GM19463 (cell line): ENCODE data around the gene ANKK1.

Experiments
- ATAC-seq: cut with Tn5 transposase; IDR thresholded peaks from one replicate; pipeline ENCODE4 v1.9.1; 2021; ENCODE audit warnings: mild to moderate bottlenecking, moderate library complexity; ENCODE audit not compliant: unreplicated experiment

Gene ANKK1

DNA sequence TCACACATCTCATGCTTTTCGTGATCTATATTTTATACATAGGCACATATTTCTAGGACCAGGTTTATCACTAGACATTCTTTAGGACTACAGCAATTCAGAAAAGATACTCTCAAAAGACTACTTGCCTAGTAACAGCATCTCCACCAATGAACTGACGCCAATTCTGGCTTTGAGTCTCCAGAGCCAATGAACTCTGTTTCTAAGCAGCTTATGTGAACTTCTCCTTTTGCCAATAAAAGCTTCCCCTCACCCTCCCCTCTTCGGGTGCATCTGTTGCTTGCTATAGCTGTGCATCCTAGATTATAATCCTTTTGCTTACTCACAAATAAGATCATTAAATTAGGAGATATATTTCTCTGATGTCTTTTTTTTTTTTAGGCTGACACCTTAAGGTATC lies 11.4 kb upstream of the ANKK1 start:
- ATAC-seq = no peak

DNA sequence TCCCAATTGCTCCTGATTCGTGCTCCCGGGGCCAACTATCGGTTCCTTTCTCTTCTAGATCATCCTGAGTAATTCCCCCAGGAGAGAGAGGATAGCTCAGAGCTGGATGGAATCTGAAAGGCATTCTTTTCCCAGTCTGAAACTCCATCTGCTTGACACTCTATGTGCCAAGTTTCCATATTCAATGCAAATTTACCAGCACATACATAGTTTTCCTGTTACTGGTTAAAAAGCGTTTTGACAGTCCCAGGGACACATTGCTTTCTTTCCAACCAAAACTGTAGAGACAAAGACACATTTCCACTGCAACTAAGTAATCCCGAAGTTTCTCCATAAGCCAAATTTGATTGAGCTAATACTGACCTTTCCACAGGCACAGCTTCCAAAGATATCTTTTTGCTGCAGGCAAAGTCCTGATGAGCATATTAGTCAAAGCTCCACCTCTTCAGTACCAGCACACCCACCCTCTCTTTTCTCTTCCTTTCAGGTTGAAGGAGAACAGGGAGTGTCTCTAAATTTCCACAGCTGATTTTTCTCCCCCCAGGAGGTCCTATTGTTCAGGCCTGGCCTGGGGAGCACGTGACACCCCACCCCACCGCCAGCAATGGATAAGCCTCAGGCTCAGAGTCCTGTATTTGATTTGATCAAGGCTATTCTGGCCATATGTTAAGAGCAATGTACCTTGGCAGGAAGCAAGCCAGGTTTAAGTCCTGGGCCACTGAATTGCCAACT lies 9.7 kb upstream of the ANKK1 start:
- no peak for ATAC-seq

DNA sequence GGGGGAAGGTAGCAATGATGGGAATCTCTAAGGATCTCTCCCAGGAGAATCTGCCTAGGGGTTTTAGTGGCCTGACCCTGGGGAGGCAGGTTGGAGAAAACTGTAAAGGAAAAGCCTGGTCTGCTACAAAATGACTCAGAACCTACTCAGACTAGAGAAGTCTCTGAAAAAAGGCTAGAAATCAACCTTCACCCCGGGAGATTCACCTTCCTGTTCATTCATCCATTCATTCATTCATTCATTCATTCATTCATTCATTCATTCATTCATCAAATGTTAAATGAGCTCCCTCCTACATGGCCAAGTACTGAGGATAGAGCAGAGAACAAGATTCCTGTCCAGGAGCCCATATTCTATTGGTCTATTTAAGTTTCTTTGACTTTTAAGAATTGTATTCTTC lies 8.9 kb upstream of the ANKK1 start:
- no peak for ATAC-seq

DNA sequence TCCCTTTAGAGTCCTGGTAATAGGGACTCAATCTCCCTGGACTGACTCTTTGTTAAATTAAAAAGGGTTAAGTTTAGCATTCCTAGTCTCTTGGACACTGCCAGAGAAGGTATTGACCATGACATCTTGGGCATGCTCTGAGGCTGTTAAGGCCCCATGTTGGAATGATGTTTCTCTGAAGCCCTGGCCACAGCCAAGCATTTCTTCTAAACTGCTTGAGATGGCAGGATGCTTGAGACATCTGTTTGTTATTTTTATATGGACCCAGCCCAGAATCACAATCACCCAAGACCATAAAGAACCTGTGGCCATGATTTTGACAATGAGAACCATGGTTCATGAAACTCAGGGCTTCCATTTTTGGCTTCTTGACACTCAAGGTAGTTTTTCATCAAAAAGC lies 5.5 kb upstream of the ANKK1 start:
- ATAC-seq = no peak

DNA sequence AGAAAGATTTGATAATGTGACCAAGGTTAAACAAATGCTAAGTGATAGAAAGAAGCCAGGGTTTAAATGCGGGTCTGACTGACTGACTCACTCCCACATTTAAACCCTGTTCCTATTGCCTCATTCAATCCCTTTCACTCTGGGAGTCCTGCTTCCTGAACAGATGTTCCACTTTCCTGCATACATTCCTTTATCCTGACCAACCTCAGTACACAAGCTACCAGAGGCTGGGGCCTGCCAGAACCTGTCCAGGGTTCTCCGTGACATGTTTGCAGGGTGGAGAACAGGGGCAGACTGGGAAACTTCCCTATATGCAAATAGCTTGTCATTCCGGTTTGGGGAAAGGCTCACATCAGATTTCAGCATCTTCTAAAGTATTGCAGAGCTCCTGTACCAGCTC lies 3.0 kb upstream of the ANKK1 start:
- ATAC-seq = no peak

DNA sequence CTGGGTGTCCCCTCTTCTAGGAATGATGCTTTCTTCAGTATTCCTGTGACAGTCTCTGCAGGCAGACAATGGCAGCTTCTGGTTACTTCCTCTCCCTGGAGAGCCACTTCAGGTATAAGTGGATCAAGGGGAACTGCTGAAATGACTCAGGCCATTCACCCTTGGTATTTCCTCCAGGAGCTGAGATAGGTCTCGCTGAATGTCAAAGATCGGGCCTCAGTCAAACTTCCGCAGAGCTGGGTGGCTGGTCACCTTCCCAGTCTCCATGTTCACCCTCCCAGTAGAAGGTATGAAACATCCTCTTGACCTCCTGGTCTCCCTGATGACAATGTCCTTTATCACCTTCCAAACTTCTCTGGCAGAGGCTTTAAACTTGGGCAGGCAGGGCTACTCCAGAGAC lies 1.8 kb upstream of the ANKK1 start:
- no peak for ATAC-seq

DNA sequence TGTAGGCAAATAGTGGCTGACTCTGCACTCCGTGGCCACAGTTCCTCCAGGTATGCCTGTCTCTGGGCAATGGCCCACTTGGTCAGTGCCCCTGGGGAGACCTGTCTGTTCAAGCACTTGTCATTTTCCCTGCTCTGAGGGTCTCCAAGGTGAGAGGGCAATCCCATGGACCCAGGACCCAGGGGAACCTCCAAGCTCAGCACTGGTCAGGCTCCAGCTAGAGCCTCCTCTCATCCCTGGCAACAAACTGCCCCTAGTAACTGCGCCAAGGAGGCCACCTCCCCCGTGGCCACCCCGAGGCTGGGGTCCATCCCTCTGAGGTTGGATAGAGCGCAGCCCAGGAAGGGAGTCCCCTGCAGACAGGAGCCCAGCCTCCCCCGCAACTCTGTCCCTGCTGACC lies 713 bp upstream of the ANKK1 start:
- ATAC-seq = no peak

DNA sequence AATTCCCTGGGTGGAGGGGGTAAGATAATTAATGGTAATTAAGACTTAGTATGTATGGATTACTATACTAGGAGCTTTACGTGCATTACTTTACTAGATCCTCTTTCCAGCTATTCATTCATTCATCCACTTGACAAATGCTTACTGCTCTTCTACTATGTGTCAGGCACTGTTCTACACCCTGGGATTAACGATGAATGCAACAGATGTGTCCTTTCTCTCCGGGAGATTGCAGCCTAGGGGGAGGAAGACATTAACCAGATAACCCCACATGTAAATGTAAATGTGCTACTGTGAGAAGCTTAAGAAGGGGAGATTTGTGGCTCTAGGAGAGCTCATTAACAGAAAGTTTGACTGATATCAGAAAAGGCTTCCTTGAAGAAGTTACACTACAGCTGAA lies 1.7 kb downstream of the ANKK1 start:
- ATAC-seq = no peak

DNA sequence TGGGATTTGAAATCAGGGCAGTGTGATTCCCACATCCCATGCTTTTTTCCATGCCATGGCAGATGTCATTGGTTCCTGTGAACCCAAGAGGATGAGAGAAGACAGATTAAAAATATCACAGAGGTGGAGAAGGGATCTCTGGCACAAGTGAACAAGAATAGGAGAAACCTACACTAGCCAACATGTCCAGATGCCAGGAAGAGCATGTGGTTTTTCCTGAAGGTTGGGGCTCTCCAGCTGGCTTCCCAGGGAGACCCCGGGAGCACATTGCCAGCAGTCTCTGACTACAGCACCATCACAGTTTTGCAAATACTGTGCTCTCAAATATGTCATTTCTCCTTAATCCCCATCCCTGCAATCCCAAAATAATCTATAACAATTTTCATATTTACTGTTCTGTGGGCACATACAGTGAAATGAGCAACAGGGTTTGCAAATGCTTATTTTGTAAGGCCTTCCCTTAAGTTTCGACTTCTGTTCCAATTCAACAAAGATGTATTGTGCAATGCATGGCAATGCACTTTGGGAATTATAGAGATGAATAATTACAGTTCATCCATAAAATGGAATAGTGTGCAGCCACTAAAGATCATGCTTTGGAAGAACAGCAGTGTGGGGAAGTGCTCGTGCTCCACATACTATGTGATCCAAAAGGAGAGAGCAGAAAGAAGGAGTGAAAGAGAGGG lies 4.8 kb downstream of the ANKK1 start:
- ATAC-seq = no peak

DNA sequence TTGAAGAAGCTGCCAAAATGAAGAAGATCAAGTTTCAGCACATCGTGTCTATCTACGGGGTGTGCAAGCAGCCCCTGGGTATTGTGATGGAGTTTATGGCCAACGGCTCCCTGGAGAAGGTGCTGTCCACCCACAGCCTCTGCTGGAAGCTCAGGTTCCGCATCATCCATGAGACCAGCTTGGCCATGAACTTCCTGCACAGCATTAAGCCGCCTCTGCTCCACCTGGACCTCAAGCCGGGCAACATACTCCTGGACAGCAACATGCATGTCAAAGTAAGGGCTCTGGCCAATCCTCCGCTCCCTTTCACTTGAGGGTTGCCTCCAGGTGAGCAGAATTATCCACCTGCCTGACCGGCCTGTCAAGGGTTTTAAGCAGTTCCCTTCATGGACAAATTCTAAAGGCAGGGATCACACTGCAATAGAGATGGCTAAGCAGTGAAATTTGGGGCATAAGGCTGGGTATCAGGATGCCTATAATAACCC lies 6.0 kb downstream of the ANKK1 start:
- no peak for ATAC-seq

DNA sequence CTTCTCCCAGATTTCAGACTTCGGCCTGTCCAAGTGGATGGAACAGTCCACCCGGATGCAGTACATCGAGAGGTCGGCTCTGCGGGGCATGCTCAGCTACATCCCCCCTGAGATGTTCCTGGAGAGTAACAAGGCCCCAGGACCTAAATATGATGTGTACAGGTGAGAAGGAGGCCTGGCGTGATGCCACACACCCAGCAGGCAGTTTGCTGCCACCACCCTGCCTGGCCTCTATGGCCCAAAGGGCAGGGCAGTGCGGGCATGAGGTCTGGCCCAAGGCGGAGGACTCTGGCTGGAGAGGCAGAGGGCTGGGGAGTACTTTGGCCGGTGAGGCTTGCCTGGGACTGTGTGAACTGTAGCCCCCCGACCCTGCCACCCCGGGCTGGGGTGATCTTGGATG lies 7.3 kb downstream of the ANKK1 start:
- ATAC-seq = no peak

DNA sequence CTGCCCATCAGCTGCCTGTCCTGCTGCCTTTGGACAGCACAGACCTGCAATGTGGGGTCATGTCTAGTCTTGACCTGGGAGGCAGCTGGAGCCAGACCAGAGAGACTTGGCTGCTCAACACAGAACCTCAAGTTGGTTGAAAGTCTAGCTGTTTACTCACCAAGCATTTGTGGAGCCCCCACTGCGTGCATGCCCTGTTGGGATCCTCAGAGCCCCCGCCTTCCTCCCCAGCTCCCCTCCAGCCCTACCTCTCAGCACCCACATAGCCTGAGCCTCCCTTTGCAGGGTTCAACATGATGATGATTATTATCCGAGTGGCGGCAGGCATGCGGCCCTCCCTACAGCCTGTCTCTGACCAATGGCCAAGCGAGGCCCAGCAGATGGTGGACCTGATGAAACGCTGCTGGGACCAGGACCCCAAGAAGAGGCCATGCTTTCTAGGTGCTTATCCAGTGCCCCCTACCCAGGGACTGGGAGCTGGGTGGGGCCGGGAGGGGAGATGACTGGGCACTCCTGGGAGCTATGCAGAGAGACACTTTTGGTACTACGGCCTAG lies 8.3 kb downstream of the ANKK1 start:
- ATAC-seq = no peak

DNA sequence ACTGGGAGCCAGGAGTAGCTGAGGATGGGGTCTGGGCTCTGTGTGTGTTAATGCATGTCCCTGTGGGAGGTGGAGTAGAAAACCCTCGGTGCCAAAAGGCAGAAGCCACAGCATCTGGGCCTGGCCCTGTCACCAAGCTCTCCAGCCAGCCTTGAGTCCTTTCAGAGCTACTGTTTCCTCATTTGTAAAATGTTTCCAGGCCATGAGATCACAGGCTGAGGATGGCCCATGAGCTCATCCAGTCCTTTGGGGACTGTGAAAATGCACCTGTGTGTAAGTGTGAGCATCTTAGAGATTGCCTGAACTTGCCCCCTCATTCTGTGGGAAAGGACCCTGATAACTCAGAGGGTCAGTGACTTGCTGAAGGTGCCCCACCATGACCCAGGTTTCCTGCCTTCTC lies 9.1 kb downstream of the ANKK1 start:
- no peak for ATAC-seq

DNA sequence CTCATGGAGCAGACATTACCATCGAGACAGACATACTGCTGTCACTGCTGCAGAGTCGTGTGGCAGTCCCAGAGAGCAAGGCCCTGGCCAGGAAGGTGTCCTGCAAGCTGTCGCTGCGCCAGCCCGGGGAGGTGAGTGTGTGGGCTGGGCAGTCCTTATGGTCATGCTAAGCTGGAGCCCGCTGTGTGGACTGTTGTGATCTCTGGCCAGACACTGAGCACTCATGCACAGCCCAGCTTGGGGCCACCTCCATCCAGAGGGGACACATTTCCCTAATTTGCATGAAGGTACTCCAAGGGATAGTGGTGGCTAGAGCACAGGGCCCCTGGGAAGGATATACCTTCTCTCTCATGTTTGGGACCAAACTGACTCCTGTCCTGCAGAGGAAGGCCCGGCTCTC lies 9.6 kb downstream of the ANKK1 start:
- ATAC-seq = no peak

DNA sequence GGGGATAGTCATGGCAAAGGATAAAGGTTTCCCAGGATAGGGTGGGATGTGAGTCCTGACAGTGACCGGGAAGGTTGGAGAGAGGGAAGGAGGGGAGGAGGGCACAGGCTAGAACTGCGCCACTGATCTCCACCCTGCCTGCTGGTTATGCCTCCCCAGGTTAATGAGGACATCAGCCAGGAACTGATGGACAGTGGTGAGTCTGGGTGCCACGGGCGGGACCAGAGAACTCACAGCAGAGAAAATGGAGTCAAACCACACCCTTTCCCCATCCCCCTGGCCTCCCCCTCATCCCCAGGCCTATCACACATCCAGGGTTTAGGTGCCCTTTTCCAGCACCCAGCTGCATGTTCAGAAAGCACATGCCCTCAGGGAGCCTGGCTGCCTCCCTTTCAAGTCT lies 10.2 kb downstream of the ANKK1 start:
- no peak for ATAC-seq

DNA sequence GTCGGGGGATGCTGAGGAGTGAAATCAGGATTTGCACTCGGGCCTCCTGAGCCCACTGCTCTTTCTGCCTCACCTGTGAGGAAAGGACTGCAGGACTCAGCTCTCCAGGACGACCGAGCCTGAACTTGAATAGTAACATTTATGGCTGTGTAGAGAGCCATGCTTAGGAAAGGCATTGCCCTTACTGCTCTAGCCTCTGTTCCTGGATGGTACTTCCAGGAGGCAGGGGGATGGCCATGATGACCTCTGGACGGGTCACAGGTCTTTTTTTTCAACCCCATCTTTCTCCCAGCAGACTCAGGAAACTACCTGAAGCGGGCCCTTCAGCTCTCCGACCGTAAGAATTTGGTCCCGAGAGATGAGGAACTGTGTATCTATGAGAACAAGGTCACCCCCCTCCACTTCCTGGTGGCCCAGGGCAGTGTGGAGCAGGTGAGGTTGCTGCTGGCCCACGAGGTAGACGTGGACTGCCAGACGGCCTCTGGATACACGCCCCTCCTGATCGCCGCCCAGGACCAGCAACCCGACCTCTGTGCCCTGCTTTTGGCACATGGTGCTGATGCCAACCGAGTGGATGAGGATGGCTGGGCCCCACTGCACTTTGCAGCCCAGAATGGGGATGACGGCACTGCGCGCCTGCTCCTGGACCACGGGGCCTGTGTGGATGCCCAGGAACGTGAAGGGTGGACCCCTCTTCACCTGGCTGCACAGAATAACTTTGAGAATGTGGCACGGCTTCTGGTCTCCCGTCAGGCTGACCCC lies 11.3 kb downstream of the ANKK1 start:
- no peak for ATAC-seq

DNA sequence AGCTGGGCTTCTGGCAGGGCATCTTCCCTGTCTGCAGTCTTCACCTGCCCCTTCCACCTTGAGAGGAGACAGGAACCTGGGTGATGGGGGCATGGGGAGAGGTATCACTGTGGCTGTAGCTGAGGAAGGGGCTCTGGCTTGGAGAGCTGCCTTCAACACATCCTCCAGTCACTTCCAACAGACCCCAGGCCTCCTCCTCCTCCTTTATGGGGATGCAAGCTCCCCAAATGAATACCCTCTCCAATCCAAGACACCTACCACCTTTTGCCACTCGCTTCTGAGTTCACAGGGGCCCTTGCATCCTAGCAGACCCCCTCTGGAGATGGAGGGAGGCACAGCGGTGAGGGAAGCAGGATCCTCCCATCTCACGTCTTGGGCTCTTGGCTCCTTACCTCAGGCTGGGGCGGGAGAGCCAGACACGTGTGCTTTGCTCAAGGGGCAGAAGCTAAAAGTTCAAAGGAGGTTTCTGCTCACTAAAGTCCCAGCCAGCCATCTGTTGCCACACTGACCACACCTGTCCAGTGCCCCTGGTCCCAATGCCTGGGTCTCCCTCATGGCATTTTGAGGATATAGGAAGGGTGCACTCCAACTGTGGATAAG lies 13.2 kb downstream of the ANKK1 start:
- ATAC-seq = no peak

DNA sequence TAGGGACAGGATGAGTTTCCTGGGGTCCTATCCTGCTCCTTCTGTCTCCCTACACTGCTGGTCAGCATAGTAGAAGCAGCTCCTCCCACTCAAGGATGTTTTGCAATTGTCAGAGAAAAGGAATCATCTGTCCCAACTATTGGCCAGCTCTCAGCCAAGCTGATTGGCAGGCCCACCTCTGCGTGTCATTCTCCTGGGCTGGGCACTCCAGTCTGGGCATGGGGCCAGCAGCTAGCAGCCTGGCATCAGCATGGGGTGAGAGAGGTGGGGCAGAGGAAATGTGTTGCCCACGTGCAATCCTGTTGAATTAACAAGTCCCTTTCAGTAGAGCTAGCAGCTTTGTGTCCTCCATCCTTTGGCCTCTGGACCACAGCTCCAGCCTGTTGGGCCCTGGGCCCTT lies 14.1 kb downstream of the ANKK1 start:
- no peak for ATAC-seq

DNA sequence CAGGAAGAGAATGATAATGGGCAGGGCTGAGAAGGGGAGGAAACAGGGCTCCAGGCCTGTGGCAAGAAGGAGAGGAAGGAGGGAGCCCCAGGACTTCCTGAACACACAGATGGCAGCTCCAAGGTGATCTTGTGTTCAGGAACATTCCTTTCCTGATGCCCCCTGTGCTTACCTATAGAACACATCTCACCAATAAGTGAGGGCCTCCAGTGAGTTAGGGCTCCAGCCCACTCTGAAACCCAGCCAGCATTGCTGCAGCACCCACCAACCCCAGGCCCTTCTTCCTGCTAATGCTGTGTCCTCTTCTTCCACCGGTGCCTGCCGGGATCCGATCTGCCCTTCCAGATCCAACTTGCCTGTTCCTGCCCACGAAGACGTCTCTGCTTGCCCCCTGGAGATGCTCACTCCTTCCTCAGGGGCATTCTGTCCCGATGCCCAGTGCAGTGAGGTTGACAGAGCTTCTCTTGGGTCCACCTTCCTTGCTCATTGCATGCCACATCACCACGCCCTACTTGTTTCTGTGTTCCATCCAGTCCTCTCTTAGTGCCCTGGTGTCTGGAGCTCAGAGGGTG lies 17.4 kb downstream of the ANKK1 start:
- no peak for ATAC-seq

DNA sequence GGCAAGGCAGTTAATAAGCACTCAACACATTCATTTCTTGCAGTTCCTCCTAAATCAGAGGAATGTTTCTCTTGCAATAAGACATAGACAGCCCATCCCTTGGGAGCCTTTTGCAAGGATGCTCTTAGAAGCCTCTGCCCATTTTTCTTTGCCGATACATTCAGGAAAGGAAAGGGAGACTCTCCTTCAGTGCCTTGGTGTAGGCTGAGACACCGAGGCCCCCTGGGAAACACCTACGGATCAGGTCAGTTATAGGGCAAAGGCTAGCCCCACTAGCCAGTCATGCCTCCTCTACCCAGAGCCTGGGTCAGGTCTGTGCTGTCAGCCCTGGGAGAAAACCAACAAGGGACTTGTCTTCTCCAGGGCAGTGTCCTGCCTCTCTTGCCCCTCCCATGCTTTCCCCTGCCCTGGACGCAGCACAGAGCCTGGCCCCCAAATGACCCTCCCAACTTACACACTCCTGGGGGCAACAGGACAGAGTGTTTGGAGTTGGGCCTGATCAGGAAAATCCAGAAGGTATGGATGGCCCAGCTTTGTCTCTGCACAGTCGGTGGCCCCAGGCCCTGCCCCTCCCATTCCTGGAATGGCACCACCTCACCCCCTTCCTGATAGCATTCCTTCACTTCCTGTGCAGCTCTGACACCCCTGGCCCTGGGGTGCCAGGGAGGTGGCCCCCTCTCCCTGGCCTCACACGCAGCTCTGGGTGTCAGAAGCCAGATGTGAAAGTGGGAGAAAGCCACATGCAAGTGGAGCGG lies 18.3 kb downstream of the ANKK1 start:
- ATAC-seq = no peak
